ENCODE results near the gene STK17A. TPM values are rescaled to one million over a fixed set of nuclear protein-coding genes. Genes with fewer than 3 reads are reported as not detected.
A peak's percentile ranks its signal among the peaks of the same experiment; 100 is the strongest.

STK17A gene
- total RNA-seq, 2 donors from 2014 or later = 15.6 to 18.4 TPM

GRCh38 chr7:43575506-43575905, 7.4 kb upstream of the STK17A start:
- no peaks in the 10 kb centered on the region for H3K27me3 ChIP-seq (ENCODE audit: control insufficient read depth, insufficient read depth, low read length, poor library complexity, severe bottlenecking)
- DNase-seq = no peak
- H3K4me1 ChIP-seq (ENCODE audit: control insufficient read depth, insufficient read depth, low read length) = no peaks in the 10 kb centered on the region
- peaks cover 9% of the 10 kb centered on the region for H3K9me3 ChIP-seq (ENCODE audit: control insufficient read depth, low read length)
- H3K9me3 Mint-ChIP-seq = peaks cover 3% of the 10 kb centered on the region
- peaks cover 3% of the 10 kb centered on the region for H3K4me1 Mint-ChIP-seq
- no peak overlapping the region for H3K4me3 Mint-ChIP-seq
- no peaks in the 10 kb centered on the region for H3K36me3 ChIP-seq (ENCODE audit: control insufficient read depth, insufficient read depth, low read length)
- no peak overlapping the region for H3K4me3 ChIP-seq (ENCODE audit: low read length)
- TF ChIP-seq CTCF (conservative IDR thresholded peaks at IDR 0.05) = no peak
- H3K36me3 Mint-ChIP-seq (ENCODE audit: low read depth) = no peaks in the 10 kb centered on the region
- WGBS, 2 experiments (ENCODE audit: insufficient coverage in 1 of 2, insufficient read length in 1 of 2) = 95% methylated on average over 5 of the region's 6 CpGs; no CpG with 5 or more reads in 1 of the 2 experiments
- no peak overlapping the region for H3K9ac ChIP-seq (ENCODE audit: extremely low read depth, low read length, poor library complexity, severe bottlenecking)
- H3K27ac ChIP-seq (ENCODE audit: low read depth, low read length) = no peak overlapping the region
- H3K27ac Mint-ChIP-seq = no peak overlapping the region
- no peaks in the 10 kb centered on the region for H3K27me3 Mint-ChIP-seq (ENCODE audit: insufficient read depth)

- Mint-ChIP-seq H3K36me3 (ENCODE audit: low read depth) (no peaks in the 10 kb centered on the region), H3K27ac (no peak overlapping the region), H3K27me3 (ENCODE audit: insufficient read depth) (no peaks in the 10 kb centered on the region), H3K9me3 (peaks cover 3% of the 10 kb centered on the region), H3K4me1 (peaks cover 3% of the 10 kb centered on the region), H3K4me3 (no peak overlapping the region)
- Histone ChIP-seq H3K36me3 (ENCODE audit: control insufficient read depth, insufficient read depth, low read length) (no peaks in the 10 kb centered on the region), H3K4me3 (ENCODE audit: low read length) (no peak overlapping the region), H3K4me1 (ENCODE audit: control insufficient read depth, insufficient read depth, low read length) (no peaks in the 10 kb centered on the region), H3K27ac (ENCODE audit: low read depth, low read length) (no peak overlapping the region), H3K9ac (ENCODE audit: extremely low read depth, low read length, poor library complexity, severe bottlenecking) (no peak overlapping the region), H3K27me3 (ENCODE audit: control insufficient read depth, insufficient read depth, low read length, poor library complexity, severe bottlenecking) (peaks cover 5% of the 10 kb centered on the region), H3K9me3 (ENCODE audit: control insufficient read depth, low read length) (peaks cover 9% of the 10 kb centered on the region)
- DNase-seq = no peak
- TF ChIP-seq CTCF (conservative IDR thresholded peaks at IDR 0.05) = no peak
- 98 to 100% methylated on average over 2 to 3 of the region's 3 CpGs for WGBS, 2 experiments (ENCODE audit: insufficient coverage in 1 of 2, insufficient read length in 1 of 2)
These were observed 6.7 kb upstream of the STK17A start for GRCh38 chr7:43576241-43576640.

- peaks cover 17% of the 10 kb centered on the region for H3K27me3 ChIP-seq (ENCODE audit: control insufficient read depth, insufficient read depth, low read length, poor library complexity, severe bottlenecking)
- no peaks in the 10 kb centered on the region for H3K36me3 ChIP-seq (ENCODE audit: control insufficient read depth, insufficient read depth, low read length)
- H3K4me3 ChIP-seq (ENCODE audit: low read length) = no peak overlapping the region
- TF ChIP-seq CTCF (conservative IDR thresholded peaks at IDR 0.05) = no peak
- peak; percentile 72 for DNase-seq
- Mint-ChIP-seq H3K4me3 (no peak overlapping the region), H3K9me3 (peaks cover 3% of the 10 kb centered on the region), H3K36me3 (ENCODE audit: low read depth) (no peaks in the 10 kb centered on the region), H3K4me1 (peaks cover 9% of the 10 kb centered on the region), H3K27ac (peak overlapping the region; percentile 16), H3K27me3 (ENCODE audit: insufficient read depth) (peaks cover 7% of the 10 kb centered on the region)
- no peak overlapping the region for H3K9ac ChIP-seq (ENCODE audit: extremely low read depth, low read length, poor library complexity, severe bottlenecking)
- H3K27ac ChIP-seq (ENCODE audit: low read depth, low read length) = no peak overlapping the region
- 90 to 95% methylated on average over 6 of the region's 6 CpGs for WGBS, 2 experiments (ENCODE audit: insufficient coverage in 1 of 2, insufficient read length in 1 of 2)
- no peaks in the 10 kb centered on the region for H3K4me1 ChIP-seq (ENCODE audit: control insufficient read depth, insufficient read depth, low read length)
- peaks cover 9% of the 10 kb centered on the region for H3K9me3 ChIP-seq (ENCODE audit: control insufficient read depth, low read length)
These were observed 5.4 kb upstream of the STK17A start for GRCh38 chr7:43577485-43577951.

All from endodermal cell (in vitro differentiated cells).